ENCODE data around the gene WNK4. TPM values are rescaled to one million over a fixed set of nuclear protein-coding genes. Genes with fewer than 3 reads are reported as not detected.

WNK4 gene
- total RNA-seq, 1 experiment from 2014 or later: 2.6 TPM

GRCh38 chr17:42817866-42818265, 37.5 kb downstream of the WNK4 start:
- Histone ChIP-seq H3T11ph (ENCODE audit: low read length) (no peak overlapping the region), H2BK120ac (ENCODE audit: low read depth, low read length, poor library complexity, severe bottlenecking) (no peak overlapping the region), H4K8ac (replicated peaks; ENCODE audit: insufficient read length, low read depth, low read length) (no peak overlapping the region), H3K4ac (ENCODE audit: low read depth, low read length) (no peak overlapping the region), H4K20me1 (ENCODE audit: control insufficient read depth, insufficient read depth, insufficient read length) (no peaks in the 10 kb centered on the region), H3K18ac (ENCODE audit: insufficient read length, low read depth, low read length) (no peak overlapping the region), H2BK15ac (ENCODE audit: low read depth, low read length) (no peak overlapping the region), H4K91ac (ENCODE audit: insufficient read length, low read depth, low read length) (no peak overlapping the region), H3K79me1 (ENCODE audit: insufficient read depth, low read depth, low read length, poor library complexity, severe bottlenecking) (no peaks in the 10 kb centered on the region), H2BK20ac (ENCODE audit: low read depth, low read length, poor library complexity, severe bottlenecking) (no peak overlapping the region), H3K9ac (ENCODE audit: extremely low read depth, insufficient read length, low read length) (no peak overlapping the region), H3K23me2 (ENCODE audit: insufficient read length, low read depth, low read length, poor library complexity, severe bottlenecking) (no peaks in the 10 kb centered on the region), H3K79me2 (ENCODE audit: insufficient read depth, low read length) (no peaks in the 10 kb centered on the region), H3K4me2 (ENCODE audit: insufficient read depth, insufficient read length, low read length) (no peak overlapping the region), H2BK12ac (ENCODE audit: insufficient read length, low read depth, low read length) (no peak overlapping the region), H3K14ac (ENCODE audit: insufficient read depth, low read length) (no peak overlapping the region), H3K56ac (ENCODE audit: insufficient read length, low read depth, low read length) (no peak overlapping the region), H3K4me1 (ENCODE audit: insufficient read depth, low read length) (no peaks in the 10 kb centered on the region), H2AFZ (ENCODE audit: low read length) (no peak overlapping the region), H3K9me3 (ENCODE audit: control insufficient read depth, low read depth, low read length) (no peaks in the 10 kb centered on the region), H4K5ac (ENCODE audit: insufficient read length, low read depth, low read length) (no peak overlapping the region), H3K23ac (ENCODE audit: insufficient read length, low read depth, low read length) (no peak overlapping the region), H2BK5ac (ENCODE audit: insufficient read length, low read length) (no peak overlapping the region), H2AK5ac (ENCODE audit: insufficient read length, low read length) (no peak overlapping the region), H3K27ac (ENCODE audit: insufficient read length, low read depth, low read length) (no peak overlapping the region), H3K27me3 (ENCODE audit: insufficient read depth, low read length) (no peaks in the 10 kb centered on the region)
- Mint-ChIP-seq H3K27ac (no peak overlapping the region), H3K4me3 (no peak overlapping the region), H3K27me3 (ENCODE audit: low read depth) (no peaks in the 10 kb centered on the region), H3K36me3 (ENCODE audit: insufficient read depth in 1 of 3, low read depth in 3 of 3) (peaks cover 25 to 83% (median 65%) of the 10 kb centered on the region in 3 experiments; a peak in 6 of 7 replicates), H3K9me3 (no peaks in the 10 kb centered on the region), H3K4me1 (no peaks in the 10 kb centered on the region)
- DNase-seq: no peak
- no CpG with 5 or more reads among the region's 1 CpG for WGBS (ENCODE audit: extremely low coverage, insufficient read length, low lambda C conversion rate)
- TF ChIP-seq CTCF (conservative IDR thresholded peaks at IDR 0.05): no peak

Data from H9 (cell line).